ENCODE results near the gene SERTM2. TPM values are rescaled to one million over a fixed set of nuclear protein-coding genes. Genes with fewer than 3 reads are reported as not detected.
A peak's percentile ranks its signal among the peaks of the same experiment; 100 is the strongest.

Gene SERTM2
- total RNA-seq, 1 experiment from 2014 or later = 0.37 TPM

GRCh38 chrX:111555406-111555958 lies 44.0 kb downstream of the SERTM2 start:
- peak overlapping the region; percentile 96 for H3K27ac Mint-ChIP-seq
- POLR2A ChIA-PET = no interaction called here
- H3K36me3 Mint-ChIP-seq = peaks cover 34% of the 10 kb centered on the region

GRCh38 chrX:111560801-111561200 lies 49.4 kb downstream of the SERTM2 start:
- Mint-ChIP-seq H3K27me3 (ENCODE audit: low read depth) (no peaks in the 10 kb centered on the region), H3K9me3 (peaks cover 5% of the 10 kb centered on the region), H3K27ac (peak overlapping the region; percentile 41; the same call in 1 of the 2 replicates), H3K36me3 (peaks cover 13% of the 10 kb centered on the region), H3K4me1 (peaks cover 34% of the 10 kb centered on the region), H3K4me3 (no peak overlapping the region)
- POLR2A ChIA-PET = no interaction called here
- CTCF ChIA-PET = no interaction called here
- TF ChIP-seq MAX (CRISPR knock-in tag; IDR thresholded peaks at IDR 0.05) (no peak), NR1H2 (CRISPR knock-in tag; IDR thresholded peaks at IDR 0.05) (no peak), GABPB1 (CRISPR knock-in tag; IDR thresholded peaks at IDR 0.05) (no peak), ERG (CRISPR knock-in tag; IDR thresholded peaks at IDR 0.05) (no peak), ZBTB21 (CRISPR knock-in tag; IDR thresholded peaks at IDR 0.05; ENCODE audit: borderline replicate concordance) (no peak), KAT7 (CRISPR knock-in tag; IDR thresholded peaks at IDR 0.05; ENCODE audit: borderline replicate concordance) (no peak), ZNF317 (CRISPR knock-in tag; IDR thresholded peaks at IDR 0.05; ENCODE audit: borderline replicate concordance, low read depth) (no peak), SOX15 (CRISPR knock-in tag; IDR thresholded peaks at IDR 0.05) (no peak), ATF6 (CRISPR knock-in tag; IDR thresholded peaks at IDR 0.05) (no peak), EMX1 (CRISPR knock-in tag; IDR thresholded peaks at IDR 0.05) (no peak), ATF1 (CRISPR knock-in tag; IDR thresholded peaks at IDR 0.05) (no peak), NR2C2 (CRISPR knock-in tag; IDR thresholded peaks at IDR 0.05) (no peak)
- DNase-seq (ENCODE audit: low spot score) (no peak), ATAC-seq (no peak)

More at GRCh38 chrX:111555406-111555958, 44.0 kb downstream of the SERTM2 start:
- Mint-ChIP-seq H3K27me3 (ENCODE audit: low read depth) (no peaks in the 10 kb centered on the region), H3K4me3 (peak overlapping the region; percentile 16; the same call in 1 of the 2 replicates), H3K9me3 (0 out of 2 replicates have a peak, but pooled peaks cover 8% of the 10 kb centered on the region), H3K4me1 (peaks cover 46% of the 10 kb centered on the region)
- no peak for TF ChIP-seq AFF4 (CRISPR knock-in tag; IDR thresholded peaks at IDR 0.05; ENCODE audit: borderline replicate concordance)
- TF ChIP-seq NFE2L1 (CRISPR knock-in tag; IDR thresholded peaks at IDR 0.05) = no peak
- no peak for TF ChIP-seq FOXP1 (CRISPR knock-in tag; IDR thresholded peaks at IDR 0.05; ENCODE audit: borderline replicate concordance)
- TF ChIP-seq ZNF512 (CRISPR knock-in tag; IDR thresholded peaks at IDR 0.05; ENCODE audit: borderline replicate concordance) = no peak
- TF ChIP-seq NR3C1 (CRISPR knock-in tag; conservative IDR thresholded peaks at IDR 0.05; ENCODE audit: low read depth) = no peak
- TF ChIP-seq ETV6 (CRISPR knock-in tag; IDR thresholded peaks at IDR 0.05) = no peak
- no peak for TF ChIP-seq NFATC4 (CRISPR knock-in tag; IDR thresholded peaks at IDR 0.05)
- TF ChIP-seq E2F5 (CRISPR knock-in tag; IDR thresholded peaks at IDR 0.05) = no peak
- no peak for TF ChIP-seq ZNF671 (CRISPR knock-in tag; IDR thresholded peaks at IDR 0.05)
- no peak for TF ChIP-seq CREM (CRISPR knock-in tag; IDR thresholded peaks at IDR 0.05)
- no peak for TF ChIP-seq ZNF138 (CRISPR knock-in tag; conservative IDR thresholded peaks at IDR 0.05)
- TF ChIP-seq TCF7 (CRISPR knock-in tag; IDR thresholded peaks at IDR 0.05; ENCODE audit: low read depth) = no peak
- TF ChIP-seq TEAD4 (CRISPR knock-in tag; IDR thresholded peaks at IDR 0.05) = no peak
- ATAC-seq (peak; percentile 88), DNase-seq (ENCODE audit: low spot score) (peak; percentile 12)
- CTCF ChIA-PET = no interaction called here
